Measurements from ENCODE around the gene ZBTB7A.
"Not testable (repeated sequence)": the region's sequence is repeated elsewhere in the genome, so short reads cannot be mapped to it uniquely, and the experiment has no call there.

ZBTB7A gene

GRCh38 chr19:4007836-4008539, 58.7 kb downstream of the ZBTB7A start:
- H3K9me3 ChIP-seq (ENCODE audit: control extremely low read depth in 1 of 5, control insufficient read depth in 4 of 5, insufficient read depth in 2 of 5, low read depth in 1 of 5, low read length in 4 of 5), result no peaks in the 10 kb centered on the region
- H3K4me3 ChIP-seq (ENCODE audit: control insufficient read depth in 1 of 7, extremely low read depth in 1 of 7, insufficient read depth in 4 of 7, low read depth in 2 of 7, low read length in 6 of 7), result peak overlapping the region; percentile 82 to 96 (median 89)
- H3K27me3 ChIP-seq (replicated peaks in 2 of 5; ENCODE audit: control insufficient read depth in 4 of 5, insufficient read depth in 5 of 5, low read length in 4 of 5), result no peaks in the 10 kb centered on the region
- peaks cover 9 to 25% (median 17%) of the 10 kb centered on the region in 4 experiments for H3K4me1 ChIP-seq (ENCODE audit: control extremely low read depth in 1 of 4, control insufficient read depth in 4 of 4, insufficient read depth in 4 of 4, low read length in 3 of 4)
- WGBS (ENCODE audit: insufficient coverage), result under 1% methylated on average over 26 of the region's 55 CpGs
- peak in 2 of 3 donors; percentile 21 to 25 for DNase-seq
- ChIA-PET CTCF (interaction anchor here (1.5 to 2.2 kb wide), 2 partner anchors 20 to 193 kb away, joined by 4 to 12 read pairs; no protein-coding TSS in a partner anchor), POLR2A (interaction anchor here (1.2 to 1.4 kb wide), 2 partner anchors 23 to 131 kb away, joined by 3 to 8 read pairs; partner anchors contain the start of gene EEF2)
- peak overlapping the region in 1 of 2 experiments; percentile 82 for H3K27ac ChIP-seq (ENCODE audit: insufficient read depth in 1 of 2, low read depth in 1 of 2, low read length in 2 of 2, poor library complexity in 1 of 2, severe bottlenecking in 2 of 2)
- peaks cover 0 to 24% (median 8%) of the 10 kb centered on the region in 4 experiments for H3K36me3 ChIP-seq (ENCODE audit: control insufficient read depth in 4 of 4, insufficient read depth in 4 of 4, low read length in 3 of 4)

GRCh38 chr19:4007021-4007835, 59.5 kb downstream of the ZBTB7A start, which contains the start of gene PIAS4:
PIAS4 (plus strand) TSS chr19:4007736; CDS start chr19:4007761, 25 bp downstream.
- ChIA-PET CTCF (interaction anchor here (0.6 to 2.2 kb wide), 2 partner anchors 19 to 22 kb away, joined by 3 to 12 read pairs; partner anchors contain the start of gene EEF2), POLR2A (interaction anchor here (0.7 to 1.4 kb wide), 3 partner anchors 22 to 516 kb away, joined by 3 to 8 read pairs (median 3); partner anchors contain the start of gene EEF2)
- Histone ChIP-seq H3K27ac (ENCODE audit: insufficient read depth in 1 of 2, low read depth in 1 of 2, low read length in 2 of 2, poor library complexity in 1 of 2, severe bottlenecking in 2 of 2) (peak within 1 kb of the TSS; percentile 15 to 82), H3K4me3 (ENCODE audit: control insufficient read depth in 1 of 7, extremely low read depth in 1 of 7, insufficient read depth in 4 of 7, low read depth in 2 of 7, low read length in 6 of 7) (peak within 1 kb of the TSS; percentile 82 to 96 (median 89)), H3K27me3 (replicated peaks in 2 of 5; ENCODE audit: control insufficient read depth in 4 of 5, insufficient read depth in 5 of 5, low read length in 4 of 5) (no peaks in the 10 kb centered on the region), H3K9me3 (ENCODE audit: control extremely low read depth in 1 of 5, control insufficient read depth in 4 of 5, insufficient read depth in 2 of 5, low read depth in 1 of 5, low read length in 4 of 5) (no peaks in the 10 kb centered on the region), H3K4me1 (ENCODE audit: control extremely low read depth in 1 of 4, control insufficient read depth in 4 of 4, insufficient read depth in 4 of 4, low read length in 3 of 4) (peaks cover 9 to 25% (median 17%) of the 10 kb centered on the region in 4 experiments), H3K36me3 (ENCODE audit: control insufficient read depth in 4 of 4, insufficient read depth in 4 of 4, low read length in 3 of 4) (peaks cover 0 to 16% (median 6%) of the 10 kb centered on the region in 4 experiments)
- 0% methylated on average over 70 of the region's 91 CpGs for WGBS (ENCODE audit: insufficient coverage)
- peak; percentile 93 to 97 (median 97) for DNase-seq

GRCh38 chr19:4005436-4005835, 61.3 kb downstream of the ZBTB7A start:
- CTCF ChIA-PET, result interaction anchor here (0.8 to 1.3 kb wide), 2 partner anchors 9 kb away, joined by 3 to 4 read pairs; no protein-coding TSS in a partner anchor
- 97% methylated on average over 7 of the region's 9 CpGs for WGBS (ENCODE audit: insufficient coverage)

GRCh38 chr19:4000798-4001197, 65.9 kb downstream of the ZBTB7A start:
- H3K27ac ChIP-seq (ENCODE audit: insufficient read depth in 1 of 2, low read depth in 1 of 2, low read length in 2 of 2, poor library complexity in 1 of 2, severe bottlenecking in 2 of 2); H3K4me1 ChIP-seq (ENCODE audit: control extremely low read depth in 1 of 4, control insufficient read depth in 4 of 4, insufficient read depth in 4 of 4, low read length in 3 of 4); H3K4me3 ChIP-seq (ENCODE audit: control insufficient read depth in 1 of 7, extremely low read depth in 1 of 7, insufficient read depth in 4 of 7, low read depth in 2 of 7, low read length in 6 of 7); H3K9me3 ChIP-seq (ENCODE audit: control extremely low read depth in 1 of 5, control insufficient read depth in 4 of 5, insufficient read depth in 2 of 5, low read depth in 1 of 5, low read length in 4 of 5); H3K36me3 ChIP-seq (ENCODE audit: control insufficient read depth in 4 of 4, insufficient read depth in 4 of 4, low read length in 3 of 4); H3K27me3 ChIP-seq (replicated peaks in 2 of 5; ENCODE audit: control insufficient read depth in 4 of 5, insufficient read depth in 5 of 5, low read length in 4 of 5); DNase-seq: not testable (repeated sequence)
- POLR2A ChIA-PET, result interaction anchor here (0.6 kb wide), 1 partner anchor 280 kb away, joined by 3 read pairs; no protein-coding TSS in a partner anchor
- CTCF ChIA-PET, result interaction anchor here (1.0 to 1.8 kb wide), 3 partner anchors 10 to 152 kb away, joined by 3 to 5 read pairs (median 3); no protein-coding TSS in a partner anchor
- 97% methylated on average over 5 of the region's 5 CpGs for WGBS (ENCODE audit: insufficient coverage)

More at GRCh38 chr19:4005436-4005835, 61.3 kb downstream of the ZBTB7A start:
- H3K27me3 ChIP-seq (replicated peaks in 2 of 5; ENCODE audit: control insufficient read depth in 4 of 5, insufficient read depth in 5 of 5, low read length in 4 of 5); H3K4me3 ChIP-seq (ENCODE audit: control insufficient read depth in 1 of 7, extremely low read depth in 1 of 7, insufficient read depth in 4 of 7, low read depth in 2 of 7, low read length in 6 of 7); DNase-seq; H3K9me3 ChIP-seq (ENCODE audit: control extremely low read depth in 1 of 5, control insufficient read depth in 4 of 5, insufficient read depth in 2 of 5, low read depth in 1 of 5, low read length in 4 of 5); POLR2A ChIA-PET; H3K36me3 ChIP-seq (ENCODE audit: control insufficient read depth in 4 of 4, insufficient read depth in 4 of 4, low read length in 3 of 4); H3K27ac ChIP-seq (ENCODE audit: insufficient read depth in 1 of 2, low read depth in 1 of 2, low read length in 2 of 2, poor library complexity in 1 of 2, severe bottlenecking in 2 of 2): not testable (repeated sequence)
- H3K4me1 ChIP-seq (ENCODE audit: control extremely low read depth in 1 of 4, control insufficient read depth in 4 of 4, insufficient read depth in 4 of 4, low read length in 3 of 4), result peaks cover 9 to 22% (median 15%) of the 10 kb centered on the region in 4 experiments

GRCh38 chr19:3998667-3999412, 67.9 kb downstream of the ZBTB7A start:
- POLR2A ChIA-PET; H3K36me3 ChIP-seq (ENCODE audit: control insufficient read depth in 4 of 4, insufficient read depth in 4 of 4, low read length in 3 of 4); H3K4me1 ChIP-seq (ENCODE audit: control extremely low read depth in 1 of 4, control insufficient read depth in 4 of 4, insufficient read depth in 4 of 4, low read length in 3 of 4); H3K4me3 ChIP-seq (ENCODE audit: control insufficient read depth in 1 of 7, extremely low read depth in 1 of 7, insufficient read depth in 4 of 7, low read depth in 2 of 7, low read length in 6 of 7); H3K9me3 ChIP-seq (ENCODE audit: control extremely low read depth in 1 of 5, control insufficient read depth in 4 of 5, insufficient read depth in 2 of 5, low read depth in 1 of 5, low read length in 4 of 5); H3K27ac ChIP-seq (ENCODE audit: insufficient read depth in 1 of 2, low read depth in 1 of 2, low read length in 2 of 2, poor library complexity in 1 of 2, severe bottlenecking in 2 of 2); DNase-seq; H3K27me3 ChIP-seq (replicated peaks in 2 of 5; ENCODE audit: control insufficient read depth in 4 of 5, insufficient read depth in 5 of 5, low read length in 4 of 5): not testable (repeated sequence)
- CTCF ChIA-PET, result interaction anchor here (2.2 kb wide), 1 partner anchor 13 kb away, joined by 8 read pairs; the partner anchor contains the start of gene EEF2
- 98% methylated on average over 21 of the region's 29 CpGs for WGBS (ENCODE audit: insufficient coverage)

GRCh38 chr19:3995607-3996006, 71.1 kb downstream of the ZBTB7A start:
- ChIA-PET CTCF (no interaction called here), POLR2A (no interaction called here)
- Histone ChIP-seq H3K4me3 (ENCODE audit: control insufficient read depth in 1 of 7, extremely low read depth in 1 of 7, insufficient read depth in 4 of 7, low read depth in 2 of 7, low read length in 6 of 7) (no peak overlapping the region), H3K27ac (ENCODE audit: insufficient read depth in 1 of 2, low read depth in 1 of 2, low read length in 2 of 2, poor library complexity in 1 of 2, severe bottlenecking in 2 of 2) (no peak overlapping the region), H3K36me3 (ENCODE audit: control insufficient read depth in 4 of 4, insufficient read depth in 4 of 4, low read length in 3 of 4) (no peaks in the 10 kb centered on the region), H3K4me1 (ENCODE audit: control extremely low read depth in 1 of 4, control insufficient read depth in 4 of 4, insufficient read depth in 4 of 4, low read length in 3 of 4) (peaks cover 0 to 2% (median 0%) of the 10 kb centered on the region in 4 experiments), H3K9me3 (ENCODE audit: control extremely low read depth in 1 of 5, control insufficient read depth in 4 of 5, insufficient read depth in 2 of 5, low read depth in 1 of 5, low read length in 4 of 5) (no peaks in the 10 kb centered on the region), H3K27me3 (replicated peaks in 2 of 5; ENCODE audit: control insufficient read depth in 4 of 5, insufficient read depth in 5 of 5, low read length in 4 of 5) (no peaks in the 10 kb centered on the region)
- no peak for DNase-seq
- WGBS (ENCODE audit: insufficient coverage), result no CpG with 5 or more reads among the region's 6 CpGs

Data from common myeloid progenitor, CD34-positive (primary cell).